Peyer's patch (tissue), 4 donors: ENCODE data around the gene HSDL2. TPM values are rescaled to one million over a fixed set of nuclear protein-coding genes. Genes with fewer than 3 reads are reported as not detected.
A peak's percentile ranks its signal among the peaks of the same experiment; 100 is the strongest.
"Not testable (repeated sequence)": the region's sequence is repeated elsewhere in the genome, so short reads cannot be mapped to it uniquely, and the experiment has no call there.

Experiments used
- DNase-seq, 3 donors: peaks; one replicate each; pipeline ENCODE4 v3.0.0-alpha.2; 2017 to 2019
- H3K27ac ChIP-seq, 4 donors: fragments of 200-600 bp; sonication (generic); one replicate each; pipeline ENCODE4 v1.5.1; 2016 to 2019
- H3K27me3 ChIP-seq, 2 donors: fragments of 200-600 bp; sonication (generic); one replicate each; pipeline ENCODE4 v1.5.1; 2019
- H3K36me3 ChIP-seq, 3 donors: fragments of 200-600 bp; sonication (generic); one replicate each; pipeline ENCODE4 v1.5.1; 2016 to 2019
- H3K4me1 ChIP-seq, 4 donors: fragments of 200-600 bp; sonication (generic); one replicate each; pipeline ENCODE4 v1.5.1; 2016 to 2019
- H3K4me3 ChIP-seq, 4 donors: fragments of 200-600 bp; sonication (generic); 1 replicate in 3 of 4; 2 replicates in 1 of 4; pipeline ENCODE4 v1.5.1; 2016 to 2019; ENCODE audit warnings: mild to moderate bottlenecking in 1 of 4
- H3K9me3 ChIP-seq, 4 donors: fragments of 200-600 bp; sonication (generic); one replicate each; pipeline ENCODE4 v1.5.1; 2016 to 2019; ENCODE audit warnings: mild to moderate bottlenecking in 1 of 4
- POLR2A ChIP-seq, 2 donors: fragments of 450-650 bp; IDR thresholded peaks; one replicate each; pipeline ENCODE4 v1.5.1; 2017; ENCODE audit warnings: antibody characterized with exemption in 2 of 2, mild to moderate bottlenecking in 2 of 2, moderate library complexity in 2 of 2
- total RNA-seq, 4 donors: library from RNA; depleted of rRNA; stranded (reverse); fragments of >200 nt; gene quantifications; one replicate each; pipeline ENCODE4 v1.1.0, GENCODE V29; 2016
- TF ChIP-seq, protein P1 (sequence below), 6 experiments: fragments of 450-650 bp in 4 of 6; fragments of 200-600 bp in 2 of 6; sonication (generic) in 1 of 6; IDR thresholded peaks; one replicate each; pipeline ENCODE4 v1.5.1; 2017 to 2019; ENCODE audit warnings: antibody characterized with exemption in 6 of 6, mild to moderate bottlenecking in 3 of 6, moderate library complexity in 1 of 6

Gene HSDL2
- total RNA-seq, 4 donors from 2014 or later: 23.6 to 60.7 (median 39.9) TPM

DNA sequence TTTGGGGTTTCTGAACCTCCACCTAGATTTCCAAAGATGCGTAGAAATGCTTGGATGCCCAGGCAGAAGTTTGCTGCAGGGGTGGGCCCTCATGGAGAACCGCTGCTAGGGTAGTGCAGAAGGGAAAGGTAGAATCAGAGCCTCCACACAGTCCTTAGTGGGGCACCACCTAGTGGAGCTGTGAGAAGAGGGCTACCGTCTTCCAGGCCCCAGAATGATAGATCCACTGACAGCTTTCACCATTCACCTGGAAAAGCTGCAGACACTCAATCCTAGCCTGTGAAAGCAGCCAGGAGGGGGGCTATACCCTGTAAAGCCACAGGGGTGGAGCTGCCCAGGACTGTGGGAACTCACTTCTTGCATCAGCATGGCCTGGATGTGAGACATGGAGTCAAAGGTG, 13.3 kb upstream of the HSDL2 start:
- Histone ChIP-seq H3K9me3 (no peaks in the 10 kb centered on the region), H3K36me3 (no peaks in the 10 kb centered on the region), H3K27me3 (no peaks in the 10 kb centered on the region), H3K4me1 (no peaks in the 10 kb centered on the region), H3K4me3 (no peak overlapping the region), H3K27ac (no peak overlapping the region)
- no peak for DNase-seq
- no peak for TF ChIP-seq POLR2A (IDR thresholded peaks at IDR 0.05)
- TF ChIP-seq, protein P1, sequence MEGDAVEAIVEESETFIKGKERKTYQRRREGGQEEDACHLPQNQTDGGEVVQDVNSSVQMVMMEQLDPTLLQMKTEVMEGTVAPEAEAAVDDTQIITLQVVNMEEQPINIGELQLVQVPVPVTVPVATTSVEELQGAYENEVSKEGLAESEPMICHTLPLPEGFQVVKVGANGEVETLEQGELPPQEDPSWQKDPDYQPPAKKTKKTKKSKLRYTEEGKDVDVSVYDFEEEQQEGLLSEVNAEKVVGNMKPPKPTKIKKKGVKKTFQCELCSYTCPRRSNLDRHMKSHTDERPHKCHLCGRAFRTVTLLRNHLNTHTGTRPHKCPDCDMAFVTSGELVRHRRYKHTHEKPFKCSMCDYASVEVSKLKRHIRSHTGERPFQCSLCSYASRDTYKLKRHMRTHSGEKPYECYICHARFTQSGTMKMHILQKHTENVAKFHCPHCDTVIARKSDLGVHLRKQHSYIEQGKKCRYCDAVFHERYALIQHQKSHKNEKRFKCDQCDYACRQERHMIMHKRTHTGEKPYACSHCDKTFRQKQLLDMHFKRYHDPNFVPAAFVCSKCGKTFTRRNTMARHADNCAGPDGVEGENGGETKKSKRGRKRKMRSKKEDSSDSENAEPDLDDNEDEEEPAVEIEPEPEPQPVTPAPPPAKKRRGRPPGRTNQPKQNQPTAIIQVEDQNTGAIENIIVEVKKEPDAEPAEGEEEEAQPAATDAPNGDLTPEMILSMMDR (IDR thresholded peaks at IDR 0.05): peak in 1 of 6 experiments; percentile 11

DNA sequence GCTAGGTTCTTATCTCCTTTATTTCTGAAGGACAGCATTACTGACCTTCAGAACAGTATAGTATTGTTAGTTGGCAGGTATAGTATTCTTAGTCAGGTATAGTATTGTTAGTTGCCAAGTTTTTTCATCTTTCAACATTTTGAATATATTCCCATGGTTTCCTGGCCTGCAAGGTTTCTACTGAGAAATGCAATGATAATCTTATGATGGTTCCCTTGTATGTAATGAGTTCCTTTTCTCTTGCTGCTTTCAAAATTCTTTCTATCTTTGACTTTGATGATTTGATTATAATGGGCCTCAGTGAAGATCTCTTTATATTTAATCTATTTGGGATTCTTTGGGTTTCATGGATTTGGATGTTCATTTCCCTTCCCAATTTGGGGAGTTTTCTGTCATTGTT, 12.4 kb upstream of the HSDL2 start:
- no peak for TF ChIP-seq POLR2A (IDR thresholded peaks at IDR 0.05)
- TF ChIP-seq, protein P1 (IDR thresholded peaks at IDR 0.05): no peak
- Histone ChIP-seq H3K36me3 (no peaks in the 10 kb centered on the region), H3K27ac (no peak overlapping the region), H3K4me1 (no peaks in the 10 kb centered on the region), H3K9me3 (no peaks in the 10 kb centered on the region), H3K27me3 (no peaks in the 10 kb centered on the region), H3K4me3 (no peak overlapping the region)
- no peak for DNase-seq

DNA sequence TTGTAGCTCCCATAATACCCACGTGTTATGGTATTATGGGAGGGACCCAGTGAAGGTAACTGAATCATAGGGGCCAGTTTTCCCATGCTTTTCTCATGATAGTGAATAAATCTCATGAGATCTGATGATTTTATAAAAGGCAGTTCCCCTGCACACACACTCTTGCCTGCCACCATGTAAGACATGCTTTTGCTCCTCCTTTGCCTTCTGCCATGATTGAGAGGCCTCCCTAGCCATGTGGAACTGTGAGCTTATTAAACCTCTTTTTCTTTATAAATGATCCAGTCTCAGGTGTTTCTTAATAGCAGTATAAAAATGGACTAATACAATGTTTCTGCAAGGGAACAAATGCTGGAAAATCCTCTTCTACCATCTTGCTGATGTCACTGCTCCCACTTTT, 10.1 kb upstream of the HSDL2 start:
- DNase-seq: no peak
- TF ChIP-seq, protein P1 (IDR thresholded peaks at IDR 0.05): no peak
- no peak for TF ChIP-seq POLR2A (IDR thresholded peaks at IDR 0.05)
- no peaks in the 10 kb centered on the region for H3K27me3 ChIP-seq
- no peaks in the 10 kb centered on the region for H3K36me3 ChIP-seq
- no peaks in the 10 kb centered on the region for H3K4me1 ChIP-seq
- H3K4me3 ChIP-seq: no peak overlapping the region
- H3K27ac ChIP-seq: no peak overlapping the region
- H3K9me3 ChIP-seq: no peaks in the 10 kb centered on the region

DNA sequence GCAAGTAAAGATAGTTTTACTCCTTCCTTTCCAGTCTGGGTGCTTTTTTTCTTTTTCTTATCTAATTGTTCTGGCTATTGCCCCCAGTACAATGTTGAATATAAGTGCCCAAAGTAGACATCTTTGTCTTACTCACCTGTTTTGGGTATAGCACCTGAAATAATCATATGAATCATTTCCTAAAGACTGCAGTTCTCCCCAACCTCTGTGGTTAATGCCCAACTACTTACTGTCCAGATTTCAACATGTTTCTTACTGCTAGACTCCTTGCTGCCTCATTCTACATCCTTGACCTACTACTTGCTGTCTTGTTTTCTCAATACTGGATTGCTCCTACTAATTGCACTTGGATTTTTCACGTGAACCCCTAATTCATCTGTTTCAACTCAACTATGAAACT, 8.8 kb upstream of the HSDL2 start:
- H3K4me1 ChIP-seq: no peaks in the 10 kb centered on the region
- H3K36me3 ChIP-seq: no peaks in the 10 kb centered on the region
- TF ChIP-seq, protein P1 (IDR thresholded peaks at IDR 0.05): no peak
- TF ChIP-seq POLR2A (IDR thresholded peaks at IDR 0.05): no peak
- DNase-seq: no peak
- no peak overlapping the region for H3K4me3 ChIP-seq
- H3K9me3 ChIP-seq: no peaks in the 10 kb centered on the region
- no peaks in the 10 kb centered on the region for H3K27me3 ChIP-seq
- H3K27ac ChIP-seq: no peak overlapping the region

DNA sequence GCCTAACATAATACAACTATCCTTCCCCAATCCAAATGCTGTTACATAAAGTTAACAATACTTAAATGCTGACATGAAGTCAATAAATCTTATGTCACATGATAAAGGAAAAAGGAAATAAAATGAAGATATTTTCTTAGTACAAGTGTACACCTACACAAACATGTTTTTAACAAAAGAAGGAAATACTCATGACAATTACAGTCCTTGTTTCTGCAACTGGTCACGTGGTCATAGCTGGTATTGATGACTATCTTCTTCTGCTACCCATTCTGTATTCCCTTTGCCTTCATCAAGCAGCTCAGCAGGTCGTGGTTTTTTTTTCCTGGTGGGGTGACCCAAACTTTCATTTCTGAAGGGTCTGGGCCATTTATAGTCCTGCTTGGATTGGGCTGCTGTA, 6.2 kb upstream of the HSDL2 start:
- not testable (repeated sequence) for H3K27me3 ChIP-seq
- peaks cover 0 to 16% (median 6%) of the 10 kb centered on the region in 4 donors for H3K4me1 ChIP-seq

DNA sequence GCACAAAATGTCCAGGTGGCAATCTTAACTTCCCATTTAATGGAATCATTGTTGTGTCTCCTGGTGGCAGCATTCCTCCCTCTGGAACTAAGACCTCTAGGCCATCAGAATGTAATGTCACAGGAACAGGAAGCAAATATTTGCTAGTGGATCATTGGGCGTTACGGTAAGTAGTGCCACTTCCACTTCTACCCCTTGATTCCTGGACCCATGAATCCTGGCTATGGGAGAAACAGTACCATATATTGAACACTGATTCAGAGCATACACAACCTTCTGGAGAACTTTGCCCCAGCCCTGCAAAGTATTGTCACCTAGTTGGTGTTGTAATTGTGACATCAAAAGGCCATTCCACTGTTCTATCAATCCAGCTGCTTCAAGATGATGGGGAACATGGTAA, 5.7 kb upstream of the HSDL2 start:
- not testable (repeated sequence) for H3K27ac ChIP-seq, H3K4me3 ChIP-seq, DNase-seq, H3K27me3 ChIP-seq, H3K36me3 ChIP-seq, H3K9me3 ChIP-seq
- H3K4me1 ChIP-seq: peaks cover 0 to 18% (median 6%) of the 10 kb centered on the region in 4 donors

More for the DNA sequence above, 6.2 kb upstream of the HSDL2 start:
- not testable (repeated sequence) for DNase-seq, H3K36me3 ChIP-seq, H3K9me3 ChIP-seq, H3K27ac ChIP-seq, H3K4me3 ChIP-seq

DNA sequence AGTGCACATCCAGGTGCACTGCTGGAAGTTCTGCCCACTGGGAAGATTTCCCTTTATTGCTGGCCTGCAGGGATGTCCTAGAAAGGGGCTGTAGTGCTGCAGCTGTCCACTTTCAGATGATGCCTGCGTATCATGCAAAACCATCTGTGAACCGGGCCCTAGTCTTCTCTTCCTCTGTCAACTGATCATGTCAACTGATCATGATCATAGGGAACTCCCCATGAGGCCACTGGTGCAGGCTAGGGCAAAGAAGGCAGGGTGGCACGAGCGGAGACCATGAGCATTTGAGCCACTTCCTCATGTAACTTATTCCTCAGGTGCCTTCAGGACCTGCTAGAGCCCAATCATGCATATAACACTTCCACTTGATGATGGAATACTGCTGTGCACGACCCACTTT, 4.5 kb upstream of the HSDL2 start:
- no peak overlapping the region for H3K4me3 ChIP-seq
- no peaks in the 10 kb centered on the region for H3K36me3 ChIP-seq
- no peak overlapping the region for H3K27ac ChIP-seq
- H3K27me3 ChIP-seq: no peaks in the 10 kb centered on the region
- H3K9me3 ChIP-seq: no peaks in the 10 kb centered on the region
- TF ChIP-seq POLR2A (IDR thresholded peaks at IDR 0.05): no peak
- TF ChIP-seq, protein P1 (IDR thresholded peaks at IDR 0.05): no peak
- peaks cover 0 to 18% (median 6%) of the 10 kb centered on the region in 4 donors for H3K4me1 ChIP-seq
- DNase-seq: no peak
